Mesothelial cell of epicardium (in vitro differentiated cells): ENCODE measurements around the gene IMP4. TPM values are rescaled to one million over a fixed set of nuclear protein-coding genes. Genes with fewer than 3 reads are reported as not detected.

Experiments
- DNase-seq, 2 experiments: peaks; one replicate each; pipeline ENCODE4 v3.0.0; 2021; ENCODE audit warnings: low spot score in 2 of 2; ENCODE audit not compliant: unreplicated experiment in 2 of 2
- H3K27ac Mint-ChIP-seq: 2 replicates; pipeline ENCODE4 v1.8.0; 2021; ENCODE audit warnings: mixed read lengths
- H3K27me3 Mint-ChIP-seq: 2 replicates; pipeline ENCODE4 v1.8.0; 2021; ENCODE audit warnings: low read depth, mixed read lengths
- H3K36me3 Mint-ChIP-seq: 2 replicates; pipeline ENCODE4 v1.8.0; 2021; ENCODE audit warnings: mixed read lengths
- H3K4me1 Mint-ChIP-seq: 2 replicates; pipeline ENCODE4 v1.8.0; 2021; ENCODE audit warnings: mixed read lengths
- H3K4me3 Mint-ChIP-seq: 2 replicates; pipeline ENCODE4 v1.8.0; 2021; ENCODE audit warnings: mild to moderate bottlenecking, moderate library complexity, mixed read lengths
- H3K9me3 Mint-ChIP-seq: 2 replicates; pipeline ENCODE4 v1.8.0; 2021; ENCODE audit warnings: mixed read lengths
- total RNA-seq: library from RNA; stranded (reverse); gene quantifications from 3 replicates; pipeline ENCODE4 v1.2.1, GENCODE V29; 2021
- TF ChIP-seq, protein P1 (sequence below): fragments of 200-600 bp; sonication (generic); IDR thresholded peaks from one replicate; pipeline ENCODE4 v1.5.0; 2021; ENCODE audit warnings: antibody characterized with exemption; ENCODE audit not compliant: unreplicated experiment

IMP4 gene
- total RNA-seq, 1 donor from 2014 or later: 46.9 TPM

DNA sequence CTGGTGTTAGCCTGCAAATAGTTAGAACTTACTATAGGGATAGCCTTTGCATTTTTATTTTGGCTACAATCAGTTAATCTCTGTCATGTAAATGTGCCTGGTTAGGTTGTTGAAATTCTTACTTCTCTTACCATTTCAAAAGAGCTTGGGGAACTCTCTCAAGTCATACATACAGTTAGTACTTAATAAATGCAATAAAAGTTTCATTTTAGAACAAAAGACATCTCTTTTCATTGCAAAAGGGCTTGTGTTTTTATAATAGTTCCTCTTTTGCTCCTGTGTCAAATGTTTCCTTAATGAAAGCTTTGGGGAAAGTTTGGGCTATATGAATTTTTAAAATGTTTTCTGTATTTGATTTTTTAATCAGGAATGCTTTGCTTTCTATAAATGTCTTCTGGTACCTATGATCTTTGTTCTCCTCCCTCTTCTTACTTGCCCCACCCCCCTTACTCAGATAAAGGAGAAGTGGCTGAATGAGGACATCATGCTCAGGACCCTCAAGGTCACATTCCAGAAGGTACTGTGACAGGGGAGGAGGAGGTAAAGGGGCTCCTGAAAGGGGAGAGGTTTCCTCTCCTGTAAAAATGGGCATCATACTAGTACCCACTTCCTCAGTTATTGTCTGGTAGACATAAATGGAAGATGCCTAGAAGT, 26.7 kb downstream of the IMP4 start:
- no peak for DNase-seq
- Mint-ChIP-seq H3K4me3 (peak overlapping the region; percentile 23), H3K27ac (no peak overlapping the region), H3K9me3 (peaks cover 5% of the 10 kb centered on the region), H3K4me1 (peaks cover 20% of the 10 kb centered on the region), H3K36me3 (peaks cover 6% of the 10 kb centered on the region), H3K27me3 (peaks cover 2% of the 10 kb centered on the region)
- TF ChIP-seq, protein P1, sequence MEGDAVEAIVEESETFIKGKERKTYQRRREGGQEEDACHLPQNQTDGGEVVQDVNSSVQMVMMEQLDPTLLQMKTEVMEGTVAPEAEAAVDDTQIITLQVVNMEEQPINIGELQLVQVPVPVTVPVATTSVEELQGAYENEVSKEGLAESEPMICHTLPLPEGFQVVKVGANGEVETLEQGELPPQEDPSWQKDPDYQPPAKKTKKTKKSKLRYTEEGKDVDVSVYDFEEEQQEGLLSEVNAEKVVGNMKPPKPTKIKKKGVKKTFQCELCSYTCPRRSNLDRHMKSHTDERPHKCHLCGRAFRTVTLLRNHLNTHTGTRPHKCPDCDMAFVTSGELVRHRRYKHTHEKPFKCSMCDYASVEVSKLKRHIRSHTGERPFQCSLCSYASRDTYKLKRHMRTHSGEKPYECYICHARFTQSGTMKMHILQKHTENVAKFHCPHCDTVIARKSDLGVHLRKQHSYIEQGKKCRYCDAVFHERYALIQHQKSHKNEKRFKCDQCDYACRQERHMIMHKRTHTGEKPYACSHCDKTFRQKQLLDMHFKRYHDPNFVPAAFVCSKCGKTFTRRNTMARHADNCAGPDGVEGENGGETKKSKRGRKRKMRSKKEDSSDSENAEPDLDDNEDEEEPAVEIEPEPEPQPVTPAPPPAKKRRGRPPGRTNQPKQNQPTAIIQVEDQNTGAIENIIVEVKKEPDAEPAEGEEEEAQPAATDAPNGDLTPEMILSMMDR: no peak

DNA sequence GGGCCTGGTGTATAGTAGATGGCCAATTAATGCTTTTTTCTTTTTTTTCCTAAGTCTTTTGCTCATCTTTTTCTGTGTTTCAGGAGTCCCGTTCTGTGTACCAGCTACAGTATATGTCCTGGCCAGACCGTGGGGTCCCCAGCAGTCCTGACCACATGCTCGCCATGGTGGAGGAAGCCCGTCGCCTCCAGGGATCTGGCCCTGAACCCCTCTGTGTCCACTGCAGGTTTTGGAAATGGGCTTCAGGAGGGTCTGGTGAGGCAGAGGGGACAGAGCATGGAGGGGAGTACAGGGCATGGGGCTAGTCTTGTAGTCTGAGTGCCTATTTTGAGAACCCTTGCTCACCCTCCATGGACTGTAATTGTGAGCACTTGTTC, 27.3 kb downstream of the IMP4 start:
- peak overlapping the region; percentile 23 for H3K4me3 Mint-ChIP-seq
- H3K4me1 Mint-ChIP-seq: peaks cover 20% of the 10 kb centered on the region
- H3K9me3 Mint-ChIP-seq: peaks cover 5% of the 10 kb centered on the region
- H3K27ac Mint-ChIP-seq: peak overlapping the region; percentile 43
- H3K27me3 Mint-ChIP-seq: peaks cover 2% of the 10 kb centered on the region
- H3K36me3 Mint-ChIP-seq: peaks cover 6% of the 10 kb centered on the region
- TF ChIP-seq, protein P1: no peak
- no peak for DNase-seq

DNA sequence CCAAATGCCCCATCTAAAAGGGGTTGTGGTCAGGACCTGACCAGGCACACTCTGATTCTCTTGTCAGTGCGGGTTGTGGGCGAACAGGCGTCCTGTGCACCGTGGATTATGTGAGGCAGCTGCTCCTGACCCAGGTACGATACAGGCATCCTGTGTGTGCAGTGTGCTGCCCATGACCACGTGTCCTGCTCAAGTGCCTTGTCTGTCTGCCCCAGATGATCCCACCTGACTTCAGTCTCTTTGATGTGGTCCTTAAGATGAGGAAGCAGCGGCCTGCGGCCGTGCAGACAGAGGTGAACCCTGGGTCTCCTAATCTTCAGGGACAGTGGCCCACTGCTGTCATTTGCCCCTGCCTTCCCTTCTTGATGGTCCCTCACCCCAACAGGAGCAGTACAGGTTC, 27.8 kb downstream of the IMP4 start:
- H3K4me1 Mint-ChIP-seq: peaks cover 20% of the 10 kb centered on the region
- H3K4me3 Mint-ChIP-seq: peak overlapping the region; percentile 86
- TF ChIP-seq, protein P1: no peak
- peaks cover 6% of the 10 kb centered on the region for H3K36me3 Mint-ChIP-seq
- H3K27me3 Mint-ChIP-seq: peaks cover 2% of the 10 kb centered on the region
- H3K9me3 Mint-ChIP-seq: peaks cover 5% of the 10 kb centered on the region
- no peak for DNase-seq
- no peak overlapping the region for H3K27ac Mint-ChIP-seq

DNA sequence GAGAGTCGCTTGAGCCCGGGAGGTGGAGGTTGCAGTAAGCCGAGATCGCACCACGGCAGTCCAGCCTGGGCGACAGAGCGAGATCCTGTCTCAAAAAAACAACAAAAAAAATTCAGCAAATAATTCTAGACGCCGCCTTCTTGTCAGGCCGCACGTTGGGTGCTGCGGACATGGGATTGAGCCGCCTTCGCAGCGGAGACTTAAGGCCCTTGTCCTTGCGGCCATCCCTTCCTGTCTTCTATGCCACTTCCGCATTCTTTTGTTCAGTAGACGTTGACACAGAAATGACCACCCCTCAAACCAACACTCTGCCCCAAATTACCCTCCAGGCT, 29.0 kb downstream of the IMP4 start:
- TF ChIP-seq, protein P1: no peak
- peaks cover 20% of the 10 kb centered on the region for H3K4me1 Mint-ChIP-seq
- DNase-seq: no peak
- peaks cover 14% of the 10 kb centered on the region for H3K36me3 Mint-ChIP-seq
- H3K4me3 Mint-ChIP-seq: peak overlapping the region; percentile 86
- peaks cover 5% of the 10 kb centered on the region for H3K9me3 Mint-ChIP-seq
- H3K27me3 Mint-ChIP-seq: peaks cover 2% of the 10 kb centered on the region
- peak overlapping the region; percentile 90 for H3K27ac Mint-ChIP-seq

DNA sequence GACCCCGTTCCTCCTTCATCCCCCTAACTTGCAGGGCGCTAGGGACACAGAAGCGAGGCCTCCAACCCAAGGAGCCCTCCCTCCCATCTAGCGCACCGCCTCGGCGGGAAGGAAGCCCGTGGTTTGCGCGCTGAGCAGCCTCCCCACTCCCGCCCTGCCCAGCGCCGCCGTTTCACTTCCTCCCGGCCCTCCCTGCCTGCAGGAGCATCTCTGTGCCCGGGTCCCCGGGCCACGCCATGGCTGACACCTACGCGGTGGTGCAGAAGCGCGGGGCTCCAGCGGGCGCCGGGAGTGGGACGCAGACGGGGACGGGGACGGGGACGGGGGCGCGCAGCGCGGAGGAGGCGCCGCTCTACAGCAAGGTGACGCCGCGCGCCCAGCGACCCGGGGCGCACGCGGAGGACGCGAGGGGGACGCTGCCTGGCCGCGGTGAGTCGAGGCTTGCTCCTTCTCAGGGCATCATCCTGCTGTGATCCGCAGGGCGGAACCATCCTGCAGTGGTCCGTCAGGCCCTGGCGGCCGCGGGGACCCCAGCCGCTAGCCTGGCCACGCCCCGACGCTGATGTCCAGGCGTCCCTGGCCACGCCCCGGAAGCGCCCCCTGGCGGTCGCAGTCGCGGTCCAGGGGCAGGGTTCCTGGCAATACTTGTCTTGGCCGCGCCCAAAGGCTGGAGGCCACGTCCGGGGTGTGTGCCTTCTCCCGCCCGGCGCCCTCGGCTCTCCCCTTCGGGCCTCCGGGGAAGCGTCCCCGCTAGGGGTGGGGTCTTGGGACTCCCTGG, 29.5 kb downstream of the IMP4 start:
- peaks cover 5% of the 10 kb centered on the region for H3K9me3 Mint-ChIP-seq

More for the DNA sequence above, 29.5 kb downstream of the IMP4 start:
- peak; percentile 79 to 91 for DNase-seq
- peaks cover 20% of the 10 kb centered on the region for H3K4me1 Mint-ChIP-seq
- TF ChIP-seq, protein P1: peak; percentile 98
- H3K4me3 Mint-ChIP-seq: peak overlapping the region; percentile 86
- H3K27ac Mint-ChIP-seq: peak overlapping the region; percentile 90
- H3K27me3 Mint-ChIP-seq: peaks cover 2% of the 10 kb centered on the region
- H3K36me3 Mint-ChIP-seq: peaks cover 14% of the 10 kb centered on the region
